ENCODE measurements around the gene PPP2R2C. TPM values are rescaled to one million over a fixed set of nuclear protein-coding genes. Genes with fewer than 3 reads are reported as not detected.

Gene PPP2R2C
- total RNA-seq, 2 experiments from 2014 or later: not detected

GRCh38 chr4:6337331-6337935, 135.0 kb downstream of the PPP2R2C start:
- POLR2A ChIA-PET: no interaction called here

GRCh38 chr4:6336166-6336565, 136.2 kb downstream of the PPP2R2C start:
- ChIA-PET POLR2A (no interaction called here), CTCF (interaction anchor here (1.2 kb wide), 1 partner anchor 85 kb away, joined by 3 read pairs; no protein-coding TSS in a partner anchor)

More at GRCh38 chr4:6337331-6337935, 135.0 kb downstream of the PPP2R2C start:
- CTCF ChIA-PET: no interaction called here

- CTCF ChIA-PET: interaction anchor here (1.2 kb wide), 1 partner anchor 84 kb away, joined by 3 read pairs; no protein-coding TSS in a partner anchor
- POLR2A ChIA-PET: no interaction called here
Observed at GRCh38 chr4:6335040-6335590, 137.3 kb downstream of the PPP2R2C start.

- ChIA-PET CTCF (interaction anchor here (12.4 kb wide), 1 partner anchor 84 kb away, joined by 177 read pairs; no protein-coding TSS in a partner anchor), POLR2A (no interaction called here)
Observed at GRCh38 chr4:6334203-6334887, 138.1 kb downstream of the PPP2R2C start.

- ChIA-PET CTCF (interaction anchor here (1.5 to 12.4 kb wide), 3 partner anchors 14 to 113 kb away, joined by 4 to 177 read pairs (median 5); no protein-coding TSS in a partner anchor), POLR2A (no interaction called here)
Observed at GRCh38 chr4:6333301-6334202, 138.9 kb downstream of the PPP2R2C start.

- POLR2A ChIA-PET: no interaction called here
- CTCF ChIA-PET: interaction anchor here (0.6 to 12.4 kb wide), 11 partner anchors 8 to 458 kb away, joined by 3 to 177 read pairs (median 4); no protein-coding TSS in a partner anchor
Observed at GRCh38 chr4:6332669-6333050, 139.8 kb downstream of the PPP2R2C start.

- ChIA-PET CTCF (interaction anchor here (0.6 to 12.4 kb wide), 17 partner anchors 9 to 459 kb away, joined by 3 to 177 read pairs (median 4); no protein-coding TSS in a partner anchor), POLR2A (no interaction called here)
Observed at GRCh38 chr4:6332042-6332668, 140.3 kb downstream of the PPP2R2C start.

- ChIA-PET POLR2A (no interaction called here), CTCF (interaction anchor here (0.6 to 12.4 kb wide), 16 partner anchors 9 to 333 kb away, joined by 3 to 177 read pairs (median 3); no protein-coding TSS in a partner anchor)
Observed at GRCh38 chr4:6331468-6331867, 140.9 kb downstream of the PPP2R2C start.

GRCh38 chr4:6331018-6331417, 141.4 kb downstream of the PPP2R2C start:
- CTCF ChIA-PET: interaction anchor here (0.6 to 12.4 kb wide), 14 partner anchors 11 to 333 kb away, joined by 3 to 177 read pairs (median 3); no protein-coding TSS in a partner anchor
- POLR2A ChIA-PET: no interaction called here

- CTCF ChIA-PET: interaction anchor here (1.0 to 12.4 kb wide), 10 partner anchors 15 to 332 kb away, joined by 3 to 177 read pairs (median 4); no protein-coding TSS in a partner anchor
- POLR2A ChIA-PET: no interaction called here
Observed at GRCh38 chr4:6330384-6330767, 142.0 kb downstream of the PPP2R2C start.

- POLR2A ChIA-PET: no interaction called here
- CTCF ChIA-PET: interaction anchor here (0.6 to 12.4 kb wide), 5 partner anchors 16 to 332 kb away, joined by 3 to 177 read pairs (median 3); no protein-coding TSS in a partner anchor
Observed at GRCh38 chr4:6329478-6330383, 142.7 kb downstream of the PPP2R2C start.

GRCh38 chr4:6328526-6328925, 143.9 kb downstream of the PPP2R2C start:
- ChIA-PET POLR2A (no interaction called here), CTCF (interaction anchor here (0.8 to 12.4 kb wide), 6 partner anchors 12 to 329 kb away, joined by 3 to 177 read pairs (median 5); no protein-coding TSS in a partner anchor)

GRCh38 chr4:6327220-6327917, 145.0 kb downstream of the PPP2R2C start:
- ChIA-PET POLR2A (interaction anchor here (0.6 kb wide), 1 partner anchor 64 kb away, joined by 3 read pairs; no protein-coding TSS in a partner anchor), CTCF (interaction anchor here (0.6 to 12.4 kb wide), 17 partner anchors 9 to 333 kb away, joined by 3 to 177 read pairs (median 3); no protein-coding TSS in a partner anchor)

- ChIA-PET CTCF (interaction anchor here (1.0 to 12.4 kb wide), 7 partner anchors 8 to 332 kb away, joined by 3 to 177 read pairs (median 5); no protein-coding TSS in a partner anchor), POLR2A (interaction anchor here (0.6 kb wide), 1 partner anchor 63 kb away, joined by 3 read pairs; no protein-coding TSS in a partner anchor)
Observed at GRCh38 chr4:6326312-6327060, 145.9 kb downstream of the PPP2R2C start.

GRCh38 chr4:6325788-6326290, 146.6 kb downstream of the PPP2R2C start:
- ChIA-PET POLR2A (no interaction called here), CTCF (interaction anchor here (12.4 kb wide), 1 partner anchor 76 kb away, joined by 177 read pairs; no protein-coding TSS in a partner anchor)
